Activated effector memory CD4-positive, alpha-beta T cell treated with Interleukin-2 at 50 U/mL for 16 hours (primary cell): ENCODE data around the gene AKIRIN1.
"Not testable (repeated sequence)": the region's sequence is repeated elsewhere in the genome, so short reads cannot be mapped to it uniquely, and the experiment has no call there.

ENCODE experiments used
- DNase-seq: peaks from one replicate; pipeline ENCODE4 v3.0.0-alpha.2; 2020

The AKIRIN1 gene

DNA sequence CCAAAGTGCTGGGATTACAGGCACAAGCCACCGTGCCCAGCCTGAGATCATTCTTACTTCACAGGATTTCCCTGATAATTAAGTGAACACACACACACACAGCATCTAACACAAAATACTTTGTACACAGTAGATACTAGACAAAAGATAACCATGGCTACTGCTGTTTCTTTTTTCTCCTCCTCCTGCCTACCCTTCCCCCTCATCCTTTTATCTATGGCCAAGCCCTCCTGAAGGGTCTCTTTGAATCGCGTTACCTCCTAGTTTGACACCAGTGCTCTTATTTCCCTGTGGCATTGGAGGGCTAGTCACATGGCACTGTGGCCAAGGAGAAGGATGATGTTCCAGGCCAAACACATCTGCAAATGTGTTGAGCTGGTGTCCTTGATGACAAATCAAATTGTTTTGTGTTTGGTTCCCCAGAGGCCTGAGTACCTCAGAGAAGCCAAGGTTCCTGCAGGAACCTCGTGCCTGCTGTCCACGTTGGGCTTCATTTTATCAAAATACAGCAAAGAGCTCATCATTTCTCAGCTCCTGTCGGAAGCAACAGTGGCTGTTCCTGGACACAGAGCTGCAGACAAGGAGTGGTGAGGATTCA is 55.6 kb downstream of the AKIRIN1 start:
- DNase-seq, result no peak

DNA sequence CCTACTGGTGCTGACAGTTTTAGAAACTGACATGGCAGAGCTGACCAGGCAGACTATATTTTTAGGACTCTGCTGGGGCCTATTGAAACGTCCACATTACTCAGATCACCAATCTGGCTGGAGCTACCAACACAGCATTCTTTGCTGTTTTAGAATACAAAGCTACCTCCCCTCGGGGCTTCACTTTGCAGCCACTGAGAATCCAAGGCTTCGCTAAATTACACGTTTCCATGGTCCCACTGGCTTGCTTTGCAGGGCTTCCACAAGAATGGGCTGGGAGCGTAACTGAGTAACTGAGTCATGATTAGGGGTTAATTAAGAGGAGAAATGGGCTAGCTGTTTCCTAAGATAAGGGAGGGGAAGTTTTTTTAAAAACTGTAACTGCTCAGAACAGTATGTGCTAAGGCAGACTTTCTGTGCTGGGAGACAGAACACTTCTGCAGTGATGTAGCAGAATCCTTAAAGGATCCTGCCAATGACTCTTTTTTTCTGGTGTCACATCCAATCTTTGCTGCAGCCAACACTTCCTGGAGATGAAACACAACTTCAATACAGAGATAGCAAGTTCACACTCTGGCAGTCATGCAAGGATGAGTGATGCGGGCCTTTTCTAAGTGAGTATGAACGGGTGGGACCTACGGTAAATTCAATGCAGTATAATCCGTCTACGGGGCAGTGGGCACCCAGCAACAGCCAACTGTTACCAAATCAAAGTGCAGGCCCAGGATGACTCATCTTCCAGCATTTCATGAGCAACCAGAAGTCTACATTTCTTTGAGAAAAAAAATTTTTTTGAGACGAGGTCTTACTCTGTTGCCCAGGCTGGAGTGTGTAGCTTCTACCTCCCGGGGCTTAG is 56.5 kb downstream of the AKIRIN1 start:
- DNase-seq, result no peak

DNA sequence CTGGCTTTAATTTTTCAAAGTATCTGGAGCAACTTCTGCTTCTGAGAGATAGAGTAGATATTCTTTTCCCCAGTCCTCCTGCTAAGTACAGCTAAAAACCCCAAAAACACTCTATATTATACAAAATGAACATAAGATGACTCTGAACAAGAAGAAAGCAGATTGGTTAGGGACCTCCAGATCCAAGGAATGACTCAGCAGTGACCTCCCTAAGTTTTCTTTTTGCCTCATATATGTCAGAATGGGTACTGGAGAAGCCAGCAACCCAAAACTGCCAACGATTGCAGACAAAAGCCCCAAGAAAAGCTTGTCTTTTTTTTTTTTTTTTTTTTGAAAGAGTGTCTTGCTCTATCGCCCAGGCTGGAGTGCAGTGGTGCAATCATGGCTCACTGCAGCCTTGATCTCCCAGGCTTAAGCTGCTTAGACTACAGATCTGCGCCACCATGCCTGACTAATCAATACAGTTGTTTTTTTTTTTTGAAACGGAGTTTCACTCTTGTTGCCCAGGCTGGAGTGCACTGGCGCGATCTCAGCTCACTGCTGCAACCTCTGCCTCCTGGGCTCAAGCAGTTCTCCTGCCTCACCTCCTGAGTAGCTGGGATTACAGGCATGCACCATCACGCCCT is 57.8 kb downstream of the AKIRIN1 start:
- DNase-seq, result no peak

DNA sequence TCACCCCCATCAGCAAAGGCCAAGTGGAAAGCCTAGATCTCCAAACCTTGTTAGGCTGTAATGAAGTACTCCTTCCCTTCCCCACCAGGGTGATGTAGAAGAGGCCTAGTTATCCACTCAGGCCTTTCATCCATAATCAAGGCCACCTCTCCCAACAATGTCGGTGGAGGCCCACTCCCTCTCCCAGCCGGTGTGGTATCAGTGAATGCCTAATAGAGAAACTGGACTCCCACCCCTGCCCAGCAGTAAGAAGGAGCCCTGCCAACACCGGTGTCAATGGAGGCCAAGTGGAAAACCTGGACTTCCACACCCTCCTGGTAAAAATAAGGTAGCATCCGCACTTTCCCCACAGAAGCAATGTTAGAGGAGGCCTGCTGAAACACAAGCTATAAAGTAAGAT is 58.9 kb downstream of the AKIRIN1 start:
- no peak for DNase-seq

DNA sequence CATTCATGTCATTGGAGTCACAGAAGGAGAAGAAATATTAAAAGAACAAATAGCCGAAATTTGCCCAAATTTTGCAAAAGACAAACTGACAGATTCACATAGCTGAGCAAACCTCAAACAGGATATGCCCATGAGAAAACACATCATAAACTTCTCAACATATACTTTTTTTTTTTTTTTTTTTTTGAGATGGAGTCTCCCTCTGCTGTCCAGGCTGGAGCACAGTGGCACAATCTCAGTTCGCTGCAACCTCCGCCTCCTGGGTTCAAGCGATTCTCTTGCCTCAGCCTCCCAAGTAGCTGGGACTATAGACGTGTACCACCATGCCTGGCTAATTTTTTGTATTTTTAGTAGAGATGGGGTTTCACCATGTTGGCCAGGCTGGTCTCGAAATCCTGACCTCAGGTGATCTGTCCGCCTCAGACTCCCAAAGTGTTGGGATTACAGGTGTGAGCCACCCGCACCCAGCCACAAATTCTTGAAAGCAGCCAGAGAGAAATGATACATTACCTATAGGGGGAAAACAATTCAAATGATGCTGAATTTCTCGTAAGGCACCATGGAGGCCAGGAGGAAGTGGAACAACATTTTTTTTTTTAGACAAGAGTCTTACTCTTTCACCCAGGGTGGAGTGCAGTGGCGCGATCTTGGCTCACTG is 60.2 kb downstream of the AKIRIN1 start:
- not testable (repeated sequence) for DNase-seq

DNA sequence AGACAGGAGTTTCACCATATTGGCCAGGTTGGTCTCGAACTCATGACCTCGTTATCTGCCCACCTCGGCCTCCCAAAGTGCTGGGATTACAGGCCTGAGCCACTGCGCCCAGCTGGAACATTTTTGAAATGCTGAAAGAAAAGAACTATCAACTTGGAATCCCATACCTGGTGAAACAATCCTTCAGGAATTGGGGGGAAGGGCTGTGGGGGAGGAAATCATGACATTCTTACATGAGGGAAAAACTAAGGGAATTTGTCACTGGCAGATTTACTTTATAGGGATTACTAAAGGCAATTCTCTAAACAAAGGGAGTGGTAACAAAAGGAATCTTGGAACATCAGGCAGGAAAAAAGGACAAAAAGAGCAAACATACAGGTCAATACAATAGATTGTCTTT is 60.9 kb downstream of the AKIRIN1 start:
- no peak for DNase-seq

DNA sequence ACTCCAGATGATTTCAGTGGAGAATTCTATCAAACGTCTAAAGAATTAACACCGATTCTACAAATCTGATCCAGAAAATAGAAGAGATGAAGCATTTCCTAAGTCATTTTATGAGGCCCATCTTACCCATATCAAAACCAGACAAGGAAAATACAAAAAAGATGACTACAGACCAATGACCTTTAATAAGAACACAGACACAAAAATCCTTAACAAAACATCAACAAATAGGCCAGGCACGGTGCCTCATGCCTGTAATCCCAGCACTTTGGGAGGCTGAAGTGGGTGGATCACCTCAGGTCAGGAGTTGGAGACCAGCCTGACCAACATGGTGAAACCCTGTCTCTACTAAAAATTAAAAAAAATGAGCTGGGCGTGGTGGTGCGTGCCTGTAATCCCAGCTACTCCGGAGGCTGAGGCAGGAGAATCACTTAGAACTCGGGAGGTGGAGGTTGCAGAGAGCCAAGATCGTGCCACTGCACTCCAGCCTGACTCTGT is 64.2 kb downstream of the AKIRIN1 start:
- not testable (repeated sequence) for DNase-seq
